ENCODE results near the gene TUBGCP5.

The TUBGCP5 gene

DNA sequence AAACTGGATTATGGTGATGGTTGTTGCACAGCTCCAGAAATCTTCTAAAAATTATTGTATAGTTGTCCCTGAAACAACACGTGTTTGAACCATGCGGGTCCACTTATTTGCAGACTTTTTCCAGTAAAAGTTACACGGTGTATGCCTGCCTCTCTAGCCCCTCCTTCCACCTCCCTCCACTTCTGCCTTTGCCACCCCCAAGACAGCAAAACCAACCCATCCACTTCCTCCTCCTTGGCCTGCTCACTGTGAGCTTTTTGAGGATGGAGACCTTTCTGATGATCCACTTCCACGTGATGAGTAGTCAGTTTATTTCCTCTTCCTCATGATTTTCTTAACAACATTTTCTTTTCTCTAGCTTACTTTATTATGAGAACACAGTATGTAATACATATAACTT lies 64.6 kb downstream of the TUBGCP5 start:
- DNase-seq, result no peak

DNA sequence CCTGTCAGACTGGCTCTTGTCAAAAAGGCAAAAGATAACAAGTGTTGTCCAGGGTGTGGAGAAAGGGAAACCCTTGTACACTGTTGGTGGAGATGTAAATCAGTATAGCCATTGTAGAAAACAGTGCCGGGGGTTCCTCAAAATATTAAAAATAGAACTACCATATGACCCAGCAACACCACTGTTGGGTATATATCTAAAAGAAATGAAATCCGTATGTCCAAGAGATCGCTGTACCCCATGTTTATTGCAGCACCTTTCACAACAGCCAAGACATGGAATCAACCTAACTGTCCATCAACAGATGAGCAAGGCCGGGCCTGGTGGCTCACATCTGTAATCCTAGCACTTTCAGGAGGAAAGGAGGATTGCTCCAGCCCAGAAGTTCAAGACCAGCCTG lies 65.4 kb downstream of the TUBGCP5 start:
- DNase-seq, result no peak

GRCh38 chr15:22973286-22973685 lies 66.1 kb downstream of the TUBGCP5 start:
- no peak for DNase-seq

GRCh38 chr15:22969489-22969888 lies 69.9 kb downstream of the TUBGCP5 start:
- DNase-seq, result no peak

DNA sequence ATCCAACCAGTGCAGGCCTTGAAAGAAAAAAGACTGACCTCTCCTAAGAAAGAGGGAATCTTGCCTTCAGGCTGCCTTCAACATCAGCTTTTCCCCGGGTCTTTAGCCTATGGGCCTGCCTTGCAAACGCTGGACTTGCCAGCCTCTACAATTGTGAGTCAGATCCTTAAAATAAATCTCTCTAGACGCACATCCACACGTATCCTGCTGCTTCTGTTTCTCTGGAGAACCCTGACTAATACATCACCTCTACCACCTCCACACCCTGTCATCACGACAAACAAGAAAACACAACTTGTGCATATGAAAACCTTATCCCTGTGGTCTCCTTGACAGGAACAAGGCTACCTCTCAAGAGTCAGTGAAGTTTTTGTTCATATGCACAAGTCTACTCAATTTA lies 71.0 kb downstream of the TUBGCP5 start:
- no peak for DNase-seq

DNA sequence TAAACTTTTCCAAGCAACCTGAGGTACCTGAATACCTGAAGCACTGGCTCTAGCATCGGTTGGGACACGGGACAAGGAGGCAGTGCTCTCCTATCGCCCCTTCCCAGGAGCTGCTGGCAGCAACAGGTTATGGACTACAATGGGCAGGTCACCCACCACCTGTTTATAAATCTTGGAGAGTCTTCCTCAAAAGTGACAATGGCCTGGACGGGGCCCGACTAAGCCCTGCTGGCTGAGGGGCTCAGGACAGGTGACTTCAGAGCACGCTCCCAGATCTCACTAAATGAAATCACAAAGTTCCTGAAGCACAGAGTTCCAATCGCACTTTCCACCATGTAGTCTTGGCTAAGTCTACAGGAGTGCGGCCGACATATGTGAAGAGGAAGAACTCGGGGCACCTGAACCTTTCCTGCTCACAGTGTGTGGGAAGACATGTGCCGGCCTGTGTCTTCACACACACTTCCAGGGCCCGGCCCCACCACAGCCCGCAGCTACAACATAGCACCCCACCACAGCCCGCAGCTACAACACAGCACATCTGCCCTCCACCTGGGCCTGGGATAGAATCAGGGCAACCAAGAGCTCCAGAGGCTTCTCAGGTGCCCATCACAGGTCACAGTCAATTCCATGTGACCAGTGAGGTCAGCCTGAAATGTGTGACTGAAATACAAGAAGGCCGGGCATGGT lies 72.1 kb downstream of the TUBGCP5 start:
- no peak for DNase-seq

GRCh38 chr15:22966321-22967083 lies 72.9 kb downstream of the TUBGCP5 start:
- no peak for DNase-seq

DNA sequence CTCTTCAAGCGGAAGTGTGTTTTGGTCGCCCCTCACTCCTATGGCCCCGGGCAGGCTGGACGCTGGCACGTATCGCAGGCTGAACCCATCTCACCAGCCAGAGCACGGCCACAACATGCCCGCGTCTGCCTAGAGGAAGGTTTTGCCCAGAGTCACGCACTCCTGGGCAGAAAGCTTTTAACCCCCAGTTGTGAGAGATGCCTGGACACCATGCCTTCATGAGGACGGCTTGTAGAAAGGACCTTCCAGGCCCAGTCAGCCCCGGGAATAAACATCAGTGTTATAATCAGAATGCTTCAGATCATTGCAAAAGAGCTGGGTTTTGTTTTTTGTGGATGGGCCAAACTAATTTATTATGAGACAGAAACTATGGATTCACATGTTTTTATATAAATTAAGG lies 75.7 kb downstream of the TUBGCP5 start:
- no peak for DNase-seq

DNA sequence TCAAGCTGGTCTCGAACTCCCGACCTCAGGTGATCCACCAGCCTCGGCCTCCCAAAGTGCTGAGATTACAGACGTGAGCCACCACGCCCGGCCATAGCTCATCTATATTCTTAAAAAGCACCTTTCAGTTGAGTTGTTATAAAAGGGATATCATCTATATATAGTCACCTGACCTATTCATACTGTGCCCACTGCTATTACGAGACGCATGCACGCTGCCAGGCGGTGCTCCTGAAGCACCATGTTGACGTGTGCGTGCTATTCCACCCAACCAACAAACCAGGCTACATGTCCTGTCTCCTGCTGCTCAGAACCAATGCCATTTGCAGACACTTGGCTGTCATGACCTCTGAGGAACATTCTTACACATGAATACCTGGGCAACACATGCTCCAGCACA lies 76.8 kb downstream of the TUBGCP5 start:
- no peak for DNase-seq

GRCh38 chr15:22961762-22962161 lies 77.6 kb downstream of the TUBGCP5 start:
- DNase-seq, result no peak

GRCh38 chr15:22960556-22960955 lies 78.8 kb downstream of the TUBGCP5 start:
- DNase-seq, result no peak

DNA sequence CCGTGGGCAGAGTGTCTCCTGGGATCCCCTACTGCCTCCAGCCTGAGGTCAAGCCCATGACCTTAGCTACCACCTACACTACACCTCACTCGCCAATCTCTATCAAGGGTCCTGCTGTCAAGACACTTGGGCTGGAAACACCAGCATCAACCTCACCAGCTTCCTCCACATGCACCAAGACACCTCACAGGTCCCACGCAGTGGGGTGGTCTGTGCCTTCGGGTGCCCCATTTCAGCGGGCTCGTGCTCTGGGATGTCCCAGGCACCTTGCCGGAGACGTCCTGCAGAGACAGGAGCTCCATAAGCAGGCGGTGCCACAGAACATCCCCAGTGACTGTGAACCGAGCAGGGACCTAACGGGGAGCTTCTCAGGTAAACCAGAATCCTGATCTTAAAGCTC lies 79.2 kb downstream of the TUBGCP5 start:
- no peak for DNase-seq

GRCh38 chr15:22959321-22960101 lies 79.9 kb downstream of the TUBGCP5 start:
- DNase-seq, result no peak

- no peak for DNase-seq
Measured at GRCh38 chr15:22958487-22959280, 80.7 kb downstream of the TUBGCP5 start.

- DNase-seq, result no peak
Measured at GRCh38 chr15:22956978-22957260, 82.5 kb downstream of the TUBGCP5 start.

DNA sequence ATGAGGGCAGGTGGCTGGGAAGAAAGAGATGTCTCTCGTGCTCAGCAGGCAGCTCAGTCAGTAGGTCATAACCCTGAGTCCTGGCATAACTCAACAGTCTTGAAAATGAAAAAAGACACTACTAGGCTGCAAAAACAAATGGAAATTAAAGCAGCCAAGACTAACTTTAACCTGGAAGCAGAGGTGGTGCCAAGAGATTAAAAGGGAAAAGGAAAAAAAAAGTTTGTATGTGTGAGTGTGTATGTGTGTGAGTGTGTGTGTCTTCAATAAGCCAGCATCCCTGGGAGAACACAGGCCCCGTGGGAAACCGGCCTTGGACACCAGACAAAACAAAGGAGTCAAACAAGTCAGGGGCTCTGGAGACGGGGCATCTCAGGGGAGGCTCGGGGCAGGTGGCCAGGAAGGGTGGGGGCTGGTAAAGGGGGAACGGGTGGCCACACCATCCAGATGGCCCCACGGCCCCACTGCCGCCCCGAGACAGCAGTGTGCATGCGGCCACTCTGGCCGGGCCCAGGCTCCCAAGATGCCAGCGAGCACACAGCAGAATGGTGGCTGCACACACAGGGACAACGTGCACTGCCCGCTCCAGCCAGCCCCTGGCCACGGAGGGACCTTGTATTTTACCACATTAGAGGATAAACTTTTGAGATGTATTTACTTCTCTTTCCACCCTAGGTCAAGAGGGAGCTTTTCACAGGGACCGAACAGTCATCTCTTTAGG lies 83.0 kb downstream of the TUBGCP5 start:
- DNase-seq, result no peak

DNA sequence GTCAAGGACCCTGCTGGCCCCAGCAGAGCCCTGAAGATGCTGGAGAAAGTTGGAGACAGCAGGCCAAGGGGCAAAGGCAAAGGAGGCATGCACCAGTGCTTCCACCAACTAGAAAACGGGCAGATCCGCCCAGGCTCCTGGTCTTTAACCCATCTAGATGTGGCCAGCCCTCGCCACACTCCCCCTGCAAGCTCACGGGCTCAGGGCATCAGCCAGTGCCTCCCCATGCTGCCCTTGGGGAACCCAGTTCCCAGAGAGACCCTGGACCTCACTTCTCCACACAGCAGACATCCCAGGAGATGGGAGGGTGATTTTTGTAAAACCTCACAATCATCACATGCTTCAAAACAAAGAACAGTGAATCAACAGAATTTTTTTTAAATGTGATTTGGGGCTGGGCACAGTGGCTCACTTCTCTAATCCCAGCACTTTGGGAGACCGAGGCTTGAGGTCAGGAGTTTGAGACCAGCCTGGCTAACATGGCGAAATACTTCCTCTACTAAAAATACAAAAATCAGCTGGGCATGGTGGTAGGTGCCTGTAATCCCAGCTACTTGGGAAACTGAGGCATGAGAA lies 83.7 kb downstream of the TUBGCP5 start:
- no peak for DNase-seq

- DNase-seq, result no peak
Measured at GRCh38 chr15:22954798-22955543, 84.4 kb downstream of the TUBGCP5 start.

GRCh38 chr15:22954326-22954725 lies 85.0 kb downstream of the TUBGCP5 start:
- DNase-seq, result no peak

GRCh38 chr15:22952796-22953579 lies 86.4 kb downstream of the TUBGCP5 start:
- no peak for DNase-seq
